Measurements from ENCODE around the gene PLA2G2F. TPM values are rescaled to one million over a fixed set of nuclear protein-coding genes. Genes with fewer than 3 reads are reported as not detected.

PLA2G2F gene
- total RNA-seq, 1 donor, result not detected

GRCh38 chr1:20120796-20121195, 18.3 kb upstream of the PLA2G2F start:
- peak; percentile 58 for DNase-seq (ENCODE audit: insufficient read length, low spot score, missing footprints)
- no peak for TF ChIP-seq CTCF (IDR thresholded peaks at IDR 0.05; ENCODE audit: extremely low read depth, low read depth, low read length)
- H3K79me2 ChIP-seq (ENCODE audit: insufficient read depth, low read length), result no peaks in the 10 kb centered on the region
- no peak overlapping the region for H2AFZ ChIP-seq (ENCODE audit: low read length)
- no peak overlapping the region for H3K4me2 ChIP-seq (ENCODE audit: insufficient read depth, low read length)
- no peaks in the 10 kb centered on the region for H3K36me3 ChIP-seq (ENCODE audit: insufficient read depth, low read length)
- H3K4me1 ChIP-seq (ENCODE audit: insufficient read depth, low read length), result peaks cover 6% of the 10 kb centered on the region
- H3K9me3 ChIP-seq (ENCODE audit: low read depth, low read length), result no peaks in the 10 kb centered on the region
- H3K27me3 ChIP-seq (ENCODE audit: insufficient read depth, low read length), result peaks cover 28% of the 10 kb centered on the region
- H3K4me3 ChIP-seq (ENCODE audit: insufficient read depth, low read length), result no peak overlapping the region
- H3K27ac ChIP-seq (ENCODE audit: low read depth, low read length), result no peak overlapping the region
- H4K20me1 ChIP-seq (ENCODE audit: insufficient read depth, low read length), result no peaks in the 10 kb centered on the region

- Histone ChIP-seq H3K36me3 (ENCODE audit: insufficient read depth, low read length) (no peaks in the 10 kb centered on the region), H4K20me1 (ENCODE audit: insufficient read depth, low read length) (no peaks in the 10 kb centered on the region), H3K27me3 (ENCODE audit: insufficient read depth, low read length) (peaks cover 20% of the 10 kb centered on the region), H3K79me2 (ENCODE audit: insufficient read depth, low read length) (no peaks in the 10 kb centered on the region), H3K4me2 (ENCODE audit: insufficient read depth, low read length) (no peak overlapping the region), H3K4me3 (ENCODE audit: insufficient read depth, low read length) (no peak overlapping the region), H3K4me1 (ENCODE audit: insufficient read depth, low read length) (peaks cover 6% of the 10 kb centered on the region), H3K27ac (ENCODE audit: low read depth, low read length) (no peak overlapping the region), H3K9me3 (ENCODE audit: low read depth, low read length) (no peaks in the 10 kb centered on the region), H2AFZ (ENCODE audit: low read length) (no peak overlapping the region)
- no peak for TF ChIP-seq CTCF (IDR thresholded peaks at IDR 0.05; ENCODE audit: extremely low read depth, low read depth, low read length)
- no peak for DNase-seq (ENCODE audit: insufficient read length, low spot score, missing footprints)
These were observed 15.2 kb upstream of the PLA2G2F start for GRCh38 chr1:20123722-20124455.

- Histone ChIP-seq H3K4me2 (ENCODE audit: insufficient read depth, low read length) (no peak overlapping the region), H3K4me3 (ENCODE audit: insufficient read depth, low read length) (no peak overlapping the region), H4K20me1 (ENCODE audit: insufficient read depth, low read length) (no peaks in the 10 kb centered on the region), H3K4me1 (ENCODE audit: insufficient read depth, low read length) (peaks cover 6% of the 10 kb centered on the region), H3K9me3 (ENCODE audit: low read depth, low read length) (no peaks in the 10 kb centered on the region), H3K27me3 (ENCODE audit: insufficient read depth, low read length) (peaks cover 20% of the 10 kb centered on the region), H3K79me2 (ENCODE audit: insufficient read depth, low read length) (no peaks in the 10 kb centered on the region), H2AFZ (ENCODE audit: low read length) (no peak overlapping the region), H3K36me3 (ENCODE audit: insufficient read depth, low read length) (no peaks in the 10 kb centered on the region), H3K27ac (ENCODE audit: low read depth, low read length) (no peak overlapping the region)
- DNase-seq (ENCODE audit: insufficient read length, low spot score, missing footprints), result peak; percentile 84
- no peak for TF ChIP-seq CTCF (IDR thresholded peaks at IDR 0.05; ENCODE audit: extremely low read depth, low read depth, low read length)
These were observed 14.6 kb upstream of the PLA2G2F start for GRCh38 chr1:20124456-20125057.

- H2AFZ ChIP-seq (ENCODE audit: low read length), result no peak overlapping the region
- H3K36me3 ChIP-seq (ENCODE audit: insufficient read depth, low read length), result no peaks in the 10 kb centered on the region
- no peak overlapping the region for H3K4me3 ChIP-seq (ENCODE audit: insufficient read depth, low read length)
- no peaks in the 10 kb centered on the region for H4K20me1 ChIP-seq (ENCODE audit: insufficient read depth, low read length)
- H3K79me2 ChIP-seq (ENCODE audit: insufficient read depth, low read length), result no peaks in the 10 kb centered on the region
- H3K4me2 ChIP-seq (ENCODE audit: insufficient read depth, low read length), result no peak overlapping the region
- no peak for DNase-seq (ENCODE audit: insufficient read length, low spot score, missing footprints)
- no peak for TF ChIP-seq CTCF (IDR thresholded peaks at IDR 0.05; ENCODE audit: extremely low read depth, low read depth, low read length)
- H3K27ac ChIP-seq (ENCODE audit: low read depth, low read length), result no peak overlapping the region
- peaks cover 20% of the 10 kb centered on the region for H3K27me3 ChIP-seq (ENCODE audit: insufficient read depth, low read length)
- no peaks in the 10 kb centered on the region for H3K9me3 ChIP-seq (ENCODE audit: low read depth, low read length)
- peaks cover 6% of the 10 kb centered on the region for H3K4me1 ChIP-seq (ENCODE audit: insufficient read depth, low read length)
These were observed 14.0 kb upstream of the PLA2G2F start for GRCh38 chr1:20125100-20125499.

Measured in osteoblast (primary cell).